MCF 10A (cell line): ENCODE data around the gene HIGD2A. TPM values are rescaled to one million over a fixed set of nuclear protein-coding genes. Genes with fewer than 3 reads are reported as not detected.

Experiments used
- BruUV-seq: library from RNA; stranded (reverse); fragments of 400-500 nt; replicated peaks from 2 replicates; lab custom pipeline; 2021; lab: Mats Ljungman, UMichigan
- CTCF ChIA-PET: fragments of 300-600 bp; sonication (Branson Sonifier 250); formaldehyde crosslinking; extraction: SDS; loops from one replicate; lab custom pipeline; 2021; ENCODE audit warnings: antibody characterized with exemption, inconsistent platforms; lab: Yijun Ruan, JAX
- POLR2A ChIA-PET: fragments of 300-600, 350-650 bp; sonication (Branson Sonifier 250); formaldehyde crosslinking; extraction: SDS; loops from one replicate; lab custom pipeline; 2020; ENCODE audit warnings: antibody characterized with exemption, inconsistent platforms; lab: Yijun Ruan, JAX
- DNase-seq: peaks from one replicate; pipeline ENCODE4 v3.0.0-alpha.2; 2018; ENCODE audit not compliant: unreplicated experiment
- H3K27ac Mint-ChIP-seq: one replicate; pipeline ENCODE4 v1.8.0; 2022; ENCODE audit warnings: mild to moderate bottlenecking, low read depth, mixed read lengths; ENCODE audit not compliant: unreplicated experiment
- H3K27me3 Mint-ChIP-seq: one replicate; pipeline ENCODE4 v1.8.0; 2022; ENCODE audit warnings: mixed read lengths; ENCODE audit not compliant: insufficient read depth, unreplicated experiment
- H3K36me3 Mint-ChIP-seq: one replicate; pipeline ENCODE4 v1.8.0; 2022; ENCODE audit warnings: mild to moderate bottlenecking, moderate library complexity, mixed read lengths; ENCODE audit not compliant: insufficient read depth, unreplicated experiment
- H3K4me1 Mint-ChIP-seq: one replicate; pipeline ENCODE4 v1.8.0; 2022; ENCODE audit warnings: mixed read lengths; ENCODE audit not compliant: insufficient read depth, unreplicated experiment
- H3K4me3 Mint-ChIP-seq: one replicate; pipeline ENCODE4 v1.8.0; 2022; ENCODE audit warnings: mild to moderate bottlenecking, moderate library complexity, mixed read lengths; ENCODE audit not compliant: unreplicated experiment
- H3K9me3 Mint-ChIP-seq: one replicate; pipeline ENCODE4 v1.8.0; 2022; ENCODE audit warnings: mixed read lengths; ENCODE audit not compliant: unreplicated experiment
- CTCF ChIP-seq: fragments of 200-600 bp; IDR thresholded peaks from one replicate; pipeline ENCODE4 v1.8.0; 2022; ENCODE audit warnings: antibody characterized with exemption, mild to moderate bottlenecking; ENCODE audit not compliant: unreplicated experiment
- intact Hi-C: fragments of 100-400 bp; cut with micrococcal nuclease; formaldehyde crosslinking; loops from 2 replicates; pipeline ENCODE4 v1.14.1; 2022
- total RNA-seq: library from RNA; stranded (reverse); gene quantifications from 2 replicates; pipeline ENCODE4 v1.2.3, GENCODE V29; 2022

The HIGD2A gene
- total RNA-seq, 1 experiment from 2014 or later: 196 TPM

- peaks cover 22% of the 10 kb centered on the region for H3K4me1 Mint-ChIP-seq
- ChIA-PET CTCF (interaction anchor here (0.6 to 1.6 kb wide), 2 partner anchors 26 to 173 kb away, joined by 3 to 5 read pairs; no protein-coding TSS in a partner anchor), POLR2A (interaction anchor here (0.5 to 6.7 kb wide), 12 partner anchors 10 to 660 kb away, joined by 3 to 110 read pairs (median 10); partner anchors contain the start of genes CLTB, FAF2, KIAA1191 and RNF44)
- no peaks in the 10 kb centered on the region for H3K9me3 Mint-ChIP-seq
- H3K4me3 Mint-ChIP-seq: peak overlapping the region; percentile 98
- intact Hi-C loops: loop anchor here (10.0 kb wide), 1 partner anchor 575 kb away; no protein-coding TSS in a partner anchor
- peak overlapping the region; percentile 99 for H3K27ac Mint-ChIP-seq
- peaks cover 91% of the 10 kb centered on the region for H3K36me3 Mint-ChIP-seq
- TSS peak; percentile 94 for BruUV-seq
- no peak for TF ChIP-seq CTCF
- no peaks in the 10 kb centered on the region for H3K27me3 Mint-ChIP-seq
- DNase-seq: no peak
These were observed 878 bp downstream of the HIGD2A start for GRCh38 chr5:176389135-176390123.

- peaks cover 10% of the 10 kb centered on the region for H3K4me1 Mint-ChIP-seq
- DNase-seq: no peak
- no TSS peak for BruUV-seq
- no peak overlapping the region for H3K4me3 Mint-ChIP-seq
- no peaks in the 10 kb centered on the region for H3K9me3 Mint-ChIP-seq
- ChIA-PET POLR2A (interaction anchor here (0.8 to 6.7 kb wide), 12 partner anchors 8 to 619 kb away, joined by 3 to 110 read pairs (median 4); partner anchors contain the start of genes CLTB, FAF2, KIAA1191 and RNF44), CTCF (interaction anchor here (0.5 to 1.1 kb wide), 5 partner anchors 9 to 662 kb away, joined by 3 to 5 read pairs (median 3); partner anchors contain the start of gene RNF44)
- H3K27me3 Mint-ChIP-seq: no peaks in the 10 kb centered on the region
- H3K27ac Mint-ChIP-seq: no peak overlapping the region
- intact Hi-C loops: no loop called here
- peaks cover 86% of the 10 kb centered on the region for H3K36me3 Mint-ChIP-seq
- TF ChIP-seq CTCF: no peak
These were observed 2.9 kb downstream of the HIGD2A start for GRCh38 chr5:176391479-176391878.

- Mint-ChIP-seq H3K27ac (peak overlapping the region; percentile 22), H3K27me3 (no peaks in the 10 kb centered on the region), H3K4me3 (no peak overlapping the region), H3K36me3 (peaks cover 86% of the 10 kb centered on the region), H3K9me3 (no peaks in the 10 kb centered on the region), H3K4me1 (peaks cover 4% of the 10 kb centered on the region)
- DNase-seq: no peak
- intact Hi-C loops: no loop called here
- BruUV-seq: no TSS peak
- POLR2A ChIA-PET: interaction anchor here (0.8 to 6.7 kb wide), 11 partner anchors 7 to 619 kb away, joined by 3 to 110 read pairs (median 4); partner anchors contain the start of genes CLTB, KIAA1191 and TSPAN17
- CTCF ChIA-PET: interaction anchor here (0.5 to 0.7 kb wide), 3 partner anchors 25 to 1681 kb away, joined by 3 to 5 read pairs (median 3); no protein-coding TSS in a partner anchor
- TF ChIP-seq CTCF: no peak
These were observed 3.4 kb downstream of the HIGD2A start for GRCh38 chr5:176391999-176392398.

- Mint-ChIP-seq H3K9me3 (no peaks in the 10 kb centered on the region), H3K4me1 (no peaks in the 10 kb centered on the region), H3K27ac (peak overlapping the region; percentile 22), H3K36me3 (peaks cover 85% of the 10 kb centered on the region), H3K27me3 (no peaks in the 10 kb centered on the region), H3K4me3 (no peak overlapping the region)
- POLR2A ChIA-PET: interaction anchor here (0.8 to 2.1 kb wide), 6 partner anchors 12 to 620 kb away, joined by 3 to 8 read pairs (median 4); partner anchors contain the start of genes KIAA1191 and TSPAN17
- TF ChIP-seq CTCF: no peak
- intact Hi-C loops: no loop called here
- DNase-seq: no peak
- BruUV-seq: no TSS peak
- CTCF ChIA-PET: interaction anchor here (0.6 to 0.7 kb wide), 2 partner anchors 488 to 1681 kb away, joined by 3 to 5 read pairs; no protein-coding TSS in a partner anchor
These were observed 4.0 kb downstream of the HIGD2A start for GRCh38 chr5:176392526-176392925.
